Activated CD4-positive, alpha-beta T cell treated with anti-CD3 and anti-CD28 coated beads for 4 hours (primary cell): ENCODE data around the gene OTOP2.

Experiments used
- DNase-seq, 2 donors: peaks; one replicate each; pipeline ENCODE4 v3.0.0-alpha.2; 2020

The OTOP2 gene

DNA sequence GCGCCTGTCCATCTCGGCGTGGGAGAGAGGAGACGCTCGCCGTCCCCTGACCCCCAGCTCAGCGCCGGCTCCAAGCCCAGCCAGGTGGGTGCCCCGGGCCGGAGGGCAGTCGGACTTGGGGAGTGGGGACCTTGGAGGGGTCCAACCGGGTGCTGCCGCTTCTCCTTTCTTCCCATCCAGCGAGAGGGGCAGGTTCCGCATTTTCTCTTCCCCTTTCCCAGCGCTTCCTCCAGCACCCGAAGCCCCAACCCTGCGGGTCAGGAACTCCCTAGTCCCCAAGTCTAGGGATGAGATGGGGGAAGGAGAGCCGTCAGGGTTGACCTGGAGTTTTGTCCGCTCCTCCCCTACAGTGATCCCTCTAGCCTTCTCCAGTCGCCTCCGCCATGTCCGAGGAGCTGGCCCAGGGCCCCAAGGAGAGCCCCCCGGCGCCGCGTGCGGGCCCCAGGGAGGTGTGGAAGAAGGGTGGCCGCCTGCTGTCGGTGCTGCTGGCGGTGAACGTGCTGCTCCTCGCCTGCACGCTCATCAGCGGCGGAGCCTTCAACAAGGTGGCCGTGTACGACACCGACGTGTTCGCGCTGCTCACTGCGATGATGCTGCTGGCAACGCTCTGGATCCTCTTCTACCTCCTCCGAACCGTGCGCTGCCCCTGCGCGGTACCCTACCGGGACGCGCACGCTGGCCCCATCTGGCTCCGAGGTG is at the start of gene OTOP2:
OTOP2 (plus strand) TSS at position 24 of the 699 bp plus-strand sequence; CDS start at position 384, 360 bp downstream.
- DNase-seq = peak in 1 of 2 donors; percentile 6

- DNase-seq = no peak
Observed at GRCh38 chr17:74874615-74875037, 49.4 kb upstream of the OTOP2 start.

- no peak for DNase-seq
Observed at GRCh38 chr17:74875155-74875976, 48.7 kb upstream of the OTOP2 start.

- DNase-seq = no peak
Observed at GRCh38 chr17:74875977-74876593, 48.0 kb upstream of the OTOP2 start.

DNA sequence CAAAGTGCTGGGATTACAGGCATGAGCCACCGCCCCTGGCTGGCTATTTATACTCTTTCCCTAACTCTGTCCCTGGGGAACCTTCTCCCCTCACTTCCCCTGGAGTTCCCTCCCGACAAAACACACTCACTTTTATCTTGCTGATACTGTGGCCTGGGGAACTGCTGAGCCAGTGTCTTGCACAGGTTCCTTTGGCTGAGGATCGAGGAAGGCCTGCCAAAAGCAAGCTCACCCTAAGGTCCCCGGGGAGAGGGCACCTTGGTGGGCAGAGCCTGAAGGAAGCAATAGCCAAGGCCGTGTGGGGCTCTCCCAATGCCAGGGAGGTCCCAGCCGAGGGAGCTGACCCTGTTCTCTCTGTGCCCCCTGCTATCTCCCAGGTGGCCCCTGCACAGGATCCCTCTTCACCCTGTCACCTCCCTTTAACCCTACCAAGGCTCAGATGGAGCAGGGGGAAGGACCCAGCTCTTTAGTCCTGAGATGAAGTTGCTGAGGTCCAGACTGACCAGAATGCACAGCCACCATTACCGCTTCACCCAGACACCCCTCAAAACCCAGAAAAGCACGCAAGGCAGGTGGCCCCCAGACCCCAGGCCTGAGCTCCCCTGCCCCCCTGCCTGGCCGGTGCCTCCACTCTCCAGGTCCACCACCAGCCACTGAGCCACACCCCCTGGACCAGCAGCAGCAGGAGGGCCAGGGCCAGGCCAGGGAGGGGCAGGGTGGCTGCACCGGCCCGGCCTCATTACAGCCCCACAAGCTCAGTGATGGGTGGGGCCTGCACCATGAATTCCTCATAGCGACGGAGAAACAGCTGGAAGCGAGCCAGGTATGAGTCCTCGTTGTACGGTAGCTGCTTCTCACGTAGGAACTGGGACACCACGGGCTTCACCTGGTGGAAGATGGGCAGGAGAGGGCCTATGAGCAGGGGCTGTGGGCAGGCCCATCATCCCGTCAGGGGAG is 46.2 kb upstream of the OTOP2 start:
- no peak for DNase-seq

GRCh38 chr17:74878658-74879057 is 45.4 kb upstream of the OTOP2 start:
- no peak for DNase-seq

GRCh38 chr17:74879308-74879707 is 44.8 kb upstream of the OTOP2 start:
- no peak for DNase-seq

- DNase-seq = no peak
Observed at GRCh38 chr17:74881073-74881472, 43.0 kb upstream of the OTOP2 start.

- no peak for DNase-seq
Observed at GRCh38 chr17:74882517-74883240, 41.4 kb upstream of the OTOP2 start.

GRCh38 chr17:74883241-74883745 is 40.8 kb upstream of the OTOP2 start:
- no peak for DNase-seq

DNA sequence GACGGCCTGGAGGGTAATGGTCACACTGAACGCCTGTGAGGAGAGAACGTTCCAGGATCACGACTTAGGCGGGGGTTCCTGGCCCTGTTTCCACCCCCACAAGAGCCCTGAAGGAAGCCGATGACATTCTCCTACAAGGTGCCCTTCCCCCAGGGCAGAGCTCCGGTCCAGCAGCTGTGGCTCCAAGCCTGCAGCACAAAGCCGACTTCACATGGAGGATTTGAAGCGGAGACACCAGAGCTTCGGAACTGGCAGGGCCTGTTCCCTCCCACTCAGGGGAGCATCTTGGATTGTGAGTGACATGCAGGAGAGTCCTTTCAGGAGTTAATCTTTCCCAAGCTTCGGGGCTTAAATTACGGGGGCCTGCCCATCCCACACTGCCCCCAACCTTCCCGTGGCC is 35.6 kb upstream of the OTOP2 start:
- DNase-seq = no peak

- no peak for DNase-seq
Observed at GRCh38 chr17:74890554-74890953, 33.5 kb upstream of the OTOP2 start.

- DNase-seq = no peak
Observed at GRCh38 chr17:74892013-74892841, 31.8 kb upstream of the OTOP2 start.

DNA sequence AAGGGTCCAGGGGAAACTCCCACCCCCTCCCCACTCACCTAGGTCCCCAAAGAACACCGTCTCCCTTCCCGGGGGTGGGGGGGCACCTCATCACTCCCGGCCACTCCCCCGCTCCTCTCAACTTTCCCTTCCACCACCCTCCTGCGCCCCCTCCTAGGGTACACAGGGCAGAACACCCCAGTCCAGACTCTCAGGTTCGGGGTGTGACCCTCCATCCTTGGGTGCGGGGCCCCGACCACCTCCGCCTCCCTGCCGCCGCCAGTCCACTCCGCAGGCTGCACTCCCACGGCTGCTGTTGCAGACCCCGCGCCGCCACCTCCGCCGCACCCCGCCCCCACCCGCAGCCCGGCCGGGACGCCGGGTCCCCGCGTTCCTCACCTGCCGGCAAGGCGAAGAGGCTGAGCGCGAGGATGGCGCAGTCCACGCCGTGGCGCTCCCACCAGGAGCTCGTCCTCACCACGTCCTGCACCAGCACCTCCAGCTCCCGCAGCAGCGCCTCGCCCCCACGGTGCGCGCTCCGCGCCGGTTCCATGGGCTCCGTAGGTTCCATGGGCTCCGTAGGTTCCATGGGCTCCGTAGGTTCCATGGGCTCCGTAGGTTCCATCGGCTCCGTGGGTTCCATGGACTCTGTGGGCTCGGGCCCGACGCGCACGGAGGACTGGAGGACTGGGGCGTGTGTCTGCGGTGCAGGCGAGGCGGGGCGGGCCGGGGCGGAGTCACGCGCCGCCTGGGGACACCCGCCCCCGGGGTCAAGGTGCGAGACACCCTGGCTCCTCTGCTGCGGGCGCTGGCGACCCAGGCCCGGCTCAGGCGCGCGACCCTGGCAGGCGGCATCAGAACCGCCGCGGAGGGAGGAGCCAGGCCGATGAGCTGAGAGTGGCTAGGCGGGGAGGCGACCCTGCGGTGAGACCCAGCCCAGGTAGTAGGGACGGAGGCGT is 30.8 kb upstream of the OTOP2 start, which contains the start of gene FADS6:
FADS6 (minus strand) TSS at position 660 of the 938 bp plus-strand sequence; CDS start at position 622, 38 bp downstream.
- no peak for DNase-seq

- no peak for DNase-seq
Observed at GRCh38 chr17:74893936-74894671, 30.0 kb upstream of the OTOP2 start.

DNA sequence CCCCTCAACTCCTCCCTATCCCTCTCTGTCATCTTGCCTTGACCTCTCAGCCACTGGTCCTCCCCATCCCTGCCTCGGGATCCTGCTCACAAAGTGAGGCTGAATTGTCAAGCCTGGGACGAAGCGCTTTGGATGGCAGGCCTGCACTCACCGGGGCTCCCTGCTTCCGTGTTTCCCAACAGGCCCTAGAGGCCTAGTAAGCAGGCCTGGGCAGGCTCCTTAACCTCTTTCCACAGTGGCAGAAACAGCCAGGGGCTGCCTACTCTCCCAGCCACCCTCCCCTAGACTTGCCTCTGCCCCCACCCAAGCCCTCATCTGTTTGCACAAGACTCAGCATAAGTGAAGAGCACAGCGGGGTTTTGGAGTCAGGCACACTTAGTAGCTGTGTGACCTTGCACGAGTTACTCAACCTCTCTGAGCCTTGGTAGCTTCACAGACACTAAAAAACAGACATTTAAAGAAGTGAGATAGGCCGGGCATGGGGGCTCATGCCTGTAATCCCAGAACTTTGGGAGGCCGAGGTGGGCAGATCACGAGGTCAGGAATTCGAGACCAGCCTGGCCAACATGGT is 25.6 kb upstream of the OTOP2 start:
- no peak for DNase-seq

- no peak for DNase-seq
Observed at GRCh38 chr17:74900208-74900607, 23.9 kb upstream of the OTOP2 start.
